GM18873 (cell line): Measurements from ENCODE around the gene TBC1D5.

Experiments
- ATAC-seq: cut with Tn5 transposase; IDR thresholded peaks from one replicate; pipeline ENCODE4 v1.9.1; 2021; ENCODE audit warnings: mild to moderate bottlenecking, moderate library complexity, moderate number of reproducible peaks; ENCODE audit not compliant: unreplicated experiment, low FRiP score

The TBC1D5 gene

GRCh38 chr3:17195856-17196604, 546.4 kb downstream of the TBC1D5 start:
- ATAC-seq, result peak; percentile 74

DNA sequence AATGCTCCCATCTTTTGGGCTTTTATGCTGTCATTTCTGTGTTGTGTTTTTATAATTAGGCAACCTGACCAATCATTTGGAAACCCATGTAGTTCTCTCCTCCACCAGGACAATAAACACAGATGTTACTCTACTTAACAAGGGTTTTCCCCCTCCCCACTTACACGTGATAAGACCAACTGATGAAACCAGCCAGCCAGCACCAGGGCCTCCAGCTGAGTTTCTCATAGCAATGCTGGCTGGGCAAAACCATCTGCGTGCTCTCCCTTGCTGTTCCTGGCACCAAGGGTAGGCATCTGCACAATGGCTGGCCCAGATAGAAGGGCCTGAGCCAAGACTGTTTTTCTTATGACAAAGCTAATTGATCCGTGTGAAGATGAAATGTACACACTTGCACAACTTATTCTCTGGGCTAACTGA, 547.2 kb downstream of the TBC1D5 start:
- peak; percentile 96 for ATAC-seq

DNA sequence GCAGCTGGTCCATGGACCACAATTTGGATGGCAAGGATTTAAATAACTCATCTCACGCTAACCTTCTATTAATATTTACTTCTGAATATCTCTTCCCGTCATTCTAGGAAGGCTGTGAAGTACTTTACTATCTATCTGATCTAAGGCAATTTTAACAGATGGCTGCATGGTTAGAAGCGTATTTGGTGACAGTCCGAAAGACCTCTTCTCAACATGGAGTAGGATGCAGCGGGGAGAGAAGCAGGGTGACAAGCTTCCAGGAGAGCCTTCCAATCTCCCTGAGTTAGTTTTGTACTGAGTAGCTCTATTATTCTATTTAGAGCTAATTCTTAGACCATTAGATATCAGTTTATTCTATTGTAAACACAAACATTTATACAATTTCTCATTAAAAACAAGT, 548.3 kb downstream of the TBC1D5 start:
- no peak for ATAC-seq

DNA sequence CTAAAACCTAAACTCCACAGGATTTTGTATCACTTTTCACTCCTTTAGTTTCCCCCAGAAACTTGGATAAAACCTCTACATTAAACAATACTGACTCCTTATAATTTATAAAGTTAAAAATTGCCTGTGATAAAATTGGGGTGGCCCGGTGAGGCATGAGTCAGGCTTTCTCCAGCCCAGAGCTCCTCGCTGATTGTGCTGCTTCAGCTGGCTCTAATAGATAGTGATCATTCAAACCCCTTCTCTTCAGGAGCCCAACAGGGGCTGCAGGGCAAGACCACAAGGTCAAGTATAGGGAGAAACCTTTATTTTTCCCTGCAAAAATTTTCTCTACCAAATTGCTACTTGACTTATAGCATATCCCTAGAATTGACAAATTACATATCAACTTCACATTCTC, 549.4 kb downstream of the TBC1D5 start:
- ATAC-seq, result no peak

- ATAC-seq, result no peak
These were observed 551.9 kb downstream of the TBC1D5 start for GRCh38 chr3:17190353-17191078.

DNA sequence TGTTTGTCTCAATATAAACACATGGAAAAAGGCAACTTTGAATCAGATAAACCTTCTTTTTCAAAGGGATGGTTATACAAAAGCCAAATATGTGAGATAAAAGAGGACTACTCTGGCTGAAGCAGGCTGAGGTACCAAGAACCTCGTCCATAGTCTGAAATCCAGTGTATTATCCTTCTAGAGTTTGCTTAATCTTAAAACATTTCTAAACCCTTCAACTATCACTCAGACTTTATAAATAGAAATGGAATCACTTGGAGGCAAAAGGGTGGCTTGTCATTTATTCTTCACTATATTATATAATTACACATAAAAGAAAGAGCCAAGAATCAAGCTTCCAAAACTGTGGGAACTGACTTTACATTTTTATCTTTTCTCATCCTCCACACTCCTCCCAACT, 554.1 kb downstream of the TBC1D5 start:
- ATAC-seq, result no peak

GRCh38 chr3:17187589-17188184, 554.7 kb downstream of the TBC1D5 start:
- no peak for ATAC-seq

DNA sequence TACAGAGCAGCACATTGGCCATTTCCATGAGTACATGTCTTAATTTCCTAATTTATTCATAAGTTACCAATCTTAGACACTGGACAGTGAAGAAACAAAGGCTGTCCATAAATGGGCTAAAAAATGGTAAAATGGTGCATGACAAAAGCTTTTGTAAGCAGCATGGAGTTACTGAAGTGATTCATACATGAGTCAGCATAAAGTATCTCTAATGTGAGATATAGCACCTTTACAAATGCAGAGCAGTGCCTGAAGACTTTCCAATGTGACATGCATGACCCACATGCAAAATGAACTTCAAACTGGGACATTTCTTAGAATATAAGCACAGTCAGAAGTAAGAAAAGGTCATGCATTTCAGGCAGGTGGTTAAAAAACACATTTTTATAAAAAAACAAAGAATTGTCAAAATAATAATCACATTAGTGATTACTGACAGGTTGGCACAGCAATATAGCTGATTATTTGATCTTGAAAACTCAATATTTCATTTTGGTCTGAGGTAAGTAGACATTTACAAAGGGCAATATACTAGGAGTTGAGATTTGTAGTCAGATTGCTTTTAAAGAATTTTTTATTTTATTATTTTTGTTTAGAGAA, 558.4 kb downstream of the TBC1D5 start:
- no peak for ATAC-seq

GRCh38 chr3:17182166-17182565, 560.3 kb downstream of the TBC1D5 start:
- ATAC-seq, result peak; percentile 71

DNA sequence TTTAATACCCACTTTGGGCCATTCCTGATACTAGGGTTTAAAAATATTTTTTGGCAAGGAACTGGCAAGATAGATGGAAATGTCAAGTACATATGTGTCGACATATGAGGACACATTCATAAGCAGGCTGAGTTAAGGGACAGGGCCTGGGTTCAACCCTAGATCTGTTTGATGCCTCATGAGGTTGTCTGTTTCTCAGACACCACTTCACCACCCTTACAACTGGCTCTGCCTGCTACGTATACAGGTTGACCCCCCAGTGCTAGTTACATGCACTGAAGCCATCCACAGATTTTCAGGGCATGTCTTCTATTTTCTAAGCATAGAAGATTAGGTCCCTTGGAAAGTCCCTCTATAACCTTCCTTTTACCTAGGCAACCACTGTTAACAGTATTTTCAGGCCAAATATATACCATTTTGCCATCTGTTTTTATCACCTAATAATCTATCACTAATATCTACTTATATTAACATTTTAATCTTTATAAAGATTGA, 561.0 kb downstream of the TBC1D5 start:
- ATAC-seq, result no peak

- no peak for ATAC-seq
These were observed 562.8 kb downstream of the TBC1D5 start for GRCh38 chr3:17179381-17180205.

- ATAC-seq, result no peak
These were observed 565.7 kb downstream of the TBC1D5 start for GRCh38 chr3:17176757-17177156.

GRCh38 chr3:17175187-17175807, 567.1 kb downstream of the TBC1D5 start:
- no peak for ATAC-seq

DNA sequence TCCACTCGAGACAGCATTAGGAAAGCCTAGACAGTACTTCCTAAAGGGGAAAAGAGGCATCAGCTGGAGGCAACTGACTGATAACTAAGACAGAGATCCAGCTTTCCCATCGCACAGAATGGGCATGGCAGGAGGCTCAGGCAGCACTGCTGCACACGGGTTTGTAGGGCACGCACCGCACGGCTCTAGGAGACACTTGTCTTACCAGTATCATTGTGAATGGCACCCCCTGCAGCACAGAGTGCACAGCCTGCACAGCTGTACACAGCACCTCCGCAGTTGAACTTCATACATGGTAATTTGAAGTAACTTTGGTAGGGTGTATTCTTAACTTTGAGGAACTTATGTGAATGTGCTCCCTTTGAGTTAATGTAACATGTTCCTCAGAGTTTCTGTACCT, 576.1 kb downstream of the TBC1D5 start:
- no peak for ATAC-seq

- no peak for ATAC-seq
These were observed 580.3 kb downstream of the TBC1D5 start for GRCh38 chr3:17162116-17162515.

- ATAC-seq, result no peak
These were observed 581.8 kb downstream of the TBC1D5 start for GRCh38 chr3:17160597-17160996.

DNA sequence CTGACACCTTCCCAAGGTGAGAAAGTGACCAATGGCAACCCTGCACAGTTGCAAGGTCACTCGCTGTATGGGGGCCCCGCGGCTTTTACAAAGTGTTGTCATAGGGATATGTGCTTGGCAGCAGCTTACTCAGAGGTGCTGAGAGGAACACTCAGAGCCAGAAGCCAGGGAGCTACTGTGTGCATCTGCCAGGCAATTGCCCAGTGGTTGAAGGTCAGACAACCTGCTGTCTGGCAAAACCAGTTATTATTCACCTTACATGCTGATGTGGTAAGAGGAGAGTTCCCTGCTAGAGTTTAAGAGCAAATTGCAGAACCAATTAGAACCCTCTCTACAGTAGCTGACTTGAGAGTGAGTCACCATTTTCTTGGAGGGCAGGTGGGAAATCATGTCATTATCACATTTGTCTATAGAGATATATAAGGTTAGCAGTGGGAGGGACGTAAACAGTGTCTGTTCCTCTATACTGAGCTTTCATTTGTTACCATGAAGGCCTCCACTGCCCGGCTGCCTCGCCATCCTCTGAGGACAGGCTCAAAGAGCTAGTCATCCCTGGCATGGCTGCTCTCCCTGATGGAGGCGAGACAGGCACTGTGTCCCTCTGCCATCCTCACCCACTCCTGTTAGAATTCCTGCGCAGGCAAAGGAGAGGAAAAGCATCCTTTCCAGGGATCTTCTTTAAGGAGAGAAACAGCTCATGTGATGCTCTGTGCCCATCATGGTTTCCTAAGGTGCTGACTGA, 583.3 kb downstream of the TBC1D5 start:
- no peak for ATAC-seq

DNA sequence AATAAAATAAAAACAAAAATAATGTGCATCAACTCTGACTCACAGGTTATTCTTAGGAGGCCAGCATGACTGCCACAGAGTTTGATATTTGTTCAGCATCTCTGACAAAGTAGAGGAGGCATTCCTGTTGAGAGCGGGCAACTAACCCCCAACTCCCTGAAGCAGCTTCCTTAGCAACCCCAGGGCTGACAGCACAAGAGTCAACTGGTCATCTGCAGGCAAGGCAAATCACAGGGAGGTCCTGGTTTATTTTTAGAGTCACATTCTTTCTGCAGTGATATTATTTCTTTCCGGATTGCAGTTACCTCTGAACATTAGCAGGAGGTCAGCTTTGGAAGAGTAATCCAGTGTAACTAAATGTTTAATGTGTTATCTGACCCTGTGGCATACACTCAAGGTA, 584.7 kb downstream of the TBC1D5 start:
- no peak for ATAC-seq

- ATAC-seq, result no peak
These were observed 585.6 kb downstream of the TBC1D5 start for GRCh38 chr3:17156864-17157263.
